GM18508 (cell line): ENCODE results near the gene TRPV2.

Experiments
- ATAC-seq: cut with Tn5 transposase; IDR thresholded peaks from one replicate; pipeline ENCODE4 v1.9.1; 2021; ENCODE audit warnings: moderate number of reproducible peaks; ENCODE audit not compliant: insufficient read depth, unreplicated experiment

The TRPV2 gene

DNA sequence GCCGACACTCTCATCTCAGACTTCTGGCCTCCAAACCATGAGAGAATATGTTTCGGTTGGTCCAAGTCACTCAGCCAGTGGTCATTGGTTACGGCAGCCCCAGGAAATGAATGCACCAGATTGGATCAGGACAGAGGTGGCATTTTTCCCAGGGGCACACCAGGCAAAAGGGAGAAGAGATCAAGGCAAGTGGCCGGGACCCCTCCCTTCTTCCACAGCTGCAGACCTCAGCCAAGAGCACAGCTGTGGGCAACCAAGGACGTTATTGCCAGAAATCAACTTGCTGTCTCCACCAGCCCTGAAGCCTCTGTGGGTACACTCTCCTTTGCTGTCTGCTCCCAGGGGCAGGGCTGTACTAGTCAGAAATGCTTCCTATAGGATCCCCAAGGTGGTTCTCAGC is 55.9 kb downstream of the TRPV2 start:
- no peak for ATAC-seq

- no peak for ATAC-seq
Observed at GRCh38 chr17:16472539-16472938, 57.2 kb downstream of the TRPV2 start.

- ATAC-seq: no peak
Observed at GRCh38 chr17:16473044-16474011, 58.0 kb downstream of the TRPV2 start.

DNA sequence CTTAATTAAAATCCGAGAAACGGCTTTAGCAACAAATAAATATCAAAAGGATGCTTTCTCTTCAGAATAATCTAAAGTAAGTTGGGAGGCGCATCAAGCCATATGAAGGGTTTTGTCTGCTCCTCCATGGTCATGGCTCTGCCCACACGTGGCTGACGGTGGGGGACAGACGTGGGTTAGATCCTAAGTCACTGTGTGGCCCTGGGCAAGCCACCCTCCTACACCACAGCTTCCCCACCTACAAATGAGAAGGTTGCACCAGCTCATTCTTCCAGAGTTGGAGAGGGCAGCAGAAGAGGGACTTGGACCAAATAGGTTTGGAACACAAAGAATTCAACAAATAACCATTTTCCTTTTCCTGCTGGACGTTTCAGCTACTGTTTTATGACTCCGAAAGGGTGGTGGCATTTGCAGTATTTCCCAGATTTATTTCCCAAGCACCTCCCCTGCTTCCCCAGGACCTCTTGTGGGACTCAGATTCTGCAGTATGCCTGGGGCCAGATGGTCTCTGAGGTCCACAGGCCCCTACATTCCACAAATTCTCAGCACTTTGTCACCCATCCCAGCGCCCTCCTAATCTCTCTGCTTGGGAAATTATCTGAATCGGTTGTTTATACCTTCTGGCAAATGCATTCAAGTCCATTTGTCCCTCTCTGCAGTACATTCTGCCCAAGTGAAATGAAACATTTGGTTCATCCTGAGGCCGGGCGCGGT is 58.8 kb downstream of the TRPV2 start:
- no peak for ATAC-seq

- no peak for ATAC-seq
Observed at GRCh38 chr17:16475179-16475704, 59.9 kb downstream of the TRPV2 start.

DNA sequence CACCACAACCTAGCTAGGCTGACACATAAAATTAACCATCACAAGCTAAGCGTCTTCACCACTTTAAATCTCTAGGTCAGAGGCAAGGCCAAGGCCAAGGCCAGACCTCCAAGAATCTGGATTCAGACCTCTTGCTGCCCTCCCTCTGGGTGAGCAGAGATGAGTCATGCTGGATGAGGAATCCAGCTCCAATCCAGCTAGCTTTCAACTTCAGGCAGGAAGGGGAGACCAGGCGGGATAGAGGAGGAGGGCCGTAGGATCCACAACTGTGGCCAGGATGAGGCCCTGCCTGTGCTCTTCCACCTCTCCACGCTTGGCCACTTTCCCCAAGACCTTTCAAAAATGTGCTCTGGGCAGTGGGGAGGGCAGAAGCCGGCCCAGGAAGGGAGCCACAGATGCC is 61.9 kb downstream of the TRPV2 start:
- no peak for ATAC-seq

DNA sequence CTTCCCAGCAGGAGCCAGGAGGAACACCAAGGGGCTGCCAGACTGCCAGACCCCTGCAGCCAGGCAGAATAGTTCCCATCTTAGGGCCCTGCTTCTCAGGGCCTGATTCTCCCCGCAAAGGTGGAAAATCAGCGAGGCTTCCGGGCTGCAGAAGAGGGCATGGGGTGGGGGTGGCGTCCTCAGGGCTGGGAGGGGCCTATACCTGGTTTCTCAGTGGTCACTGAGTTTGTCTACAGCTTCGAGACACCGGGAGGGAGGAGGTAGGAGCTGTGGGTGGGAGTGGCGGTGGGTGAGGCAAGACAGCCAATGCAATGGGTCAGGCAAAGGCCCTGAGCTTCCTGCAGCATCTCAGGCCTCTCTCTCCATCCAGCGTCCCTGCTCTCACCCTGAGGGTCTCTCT is 62.3 kb downstream of the TRPV2 start:
- ATAC-seq: no peak

DNA sequence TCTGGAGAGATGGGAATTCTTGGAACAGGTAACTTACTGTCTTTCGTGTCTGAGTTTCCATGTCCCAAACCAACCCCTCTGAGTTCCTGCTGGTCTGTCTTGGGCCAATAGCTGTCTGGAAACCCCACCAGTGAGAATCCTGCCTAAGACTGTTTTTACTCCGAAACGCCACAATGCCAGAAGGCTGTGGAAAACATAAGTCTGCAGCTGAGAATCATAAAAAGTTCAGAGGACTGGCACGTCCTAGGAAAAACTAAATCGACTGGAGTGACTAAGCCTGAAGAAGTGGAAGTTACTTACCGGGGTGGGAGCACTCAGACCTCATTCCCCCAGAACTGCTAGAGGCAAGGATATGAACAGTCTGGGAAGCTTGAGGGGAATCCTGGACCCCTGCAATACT is 63.3 kb downstream of the TRPV2 start:
- ATAC-seq: no peak

DNA sequence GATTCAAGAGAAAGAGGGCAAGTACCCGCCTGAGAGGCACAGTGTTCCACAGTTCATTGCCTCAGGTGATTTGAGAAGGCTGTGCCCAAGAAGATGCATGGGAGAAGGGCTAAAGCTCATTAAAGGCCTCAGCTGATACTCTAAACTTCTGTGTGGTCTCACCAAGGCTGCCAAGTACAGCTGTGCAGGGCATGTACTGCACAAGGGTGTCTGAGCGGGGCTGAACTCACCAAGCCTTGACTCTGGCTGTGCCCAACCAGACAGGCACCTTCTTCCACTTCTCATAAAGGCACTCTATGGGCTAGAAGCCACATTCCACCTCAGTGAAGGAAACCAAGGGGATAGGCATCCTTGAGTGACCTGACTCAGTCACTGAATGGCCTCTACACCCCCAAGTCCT is 63.9 kb downstream of the TRPV2 start:
- no peak for ATAC-seq

DNA sequence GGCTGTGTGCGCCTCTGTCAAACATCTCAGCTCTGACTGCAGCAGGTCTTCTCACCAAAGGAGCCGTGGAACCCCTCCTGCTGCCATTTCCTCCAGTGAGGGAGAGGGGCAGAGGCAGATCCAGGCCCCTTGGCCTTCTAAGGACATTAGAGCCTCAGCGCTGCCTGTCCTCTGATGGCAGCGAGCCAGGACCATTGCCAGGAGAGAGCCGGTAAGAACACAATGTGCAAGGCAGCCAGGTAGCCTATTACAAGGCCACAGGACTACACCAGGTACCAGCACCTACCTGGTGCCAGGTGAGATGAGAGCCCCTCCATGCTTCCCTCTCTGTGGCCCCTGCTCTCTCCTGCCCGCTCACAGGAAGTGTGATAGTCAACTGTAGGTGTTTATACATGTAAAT is 65.6 kb downstream of the TRPV2 start:
- no peak for ATAC-seq

- ATAC-seq: no peak
Observed at GRCh38 chr17:16482253-16482652, 66.9 kb downstream of the TRPV2 start.

- ATAC-seq: no peak
Observed at GRCh38 chr17:16483021-16483645, 67.8 kb downstream of the TRPV2 start.

- no peak for ATAC-seq
Observed at GRCh38 chr17:16484445-16485175, 69.2 kb downstream of the TRPV2 start.
